Thyroid gland (tissue), 4 donors: ENCODE measurements around the gene STON1. TPM values are rescaled to one million over a fixed set of nuclear protein-coding genes. Genes with fewer than 3 reads are reported as not detected.

Experiments
- DNase-seq, 2 donors: peaks; one replicate each; pipeline ENCODE4 v3.0.0-alpha.2; 2019
- H3K27ac ChIP-seq, 3 donors: fragments of 200-600 bp; sonication (generic); 1 replicate in 2 of 3; 2 replicates in 1 of 3; pipeline ENCODE4 v1.5.1; 2016 to 2019; ENCODE audit warnings: mild to moderate bottlenecking in 1 of 3, moderate library complexity in 1 of 3
- H3K27me3 ChIP-seq: fragments of 200-600 bp; sonication (generic); one replicate; pipeline ENCODE4 v1.5.1; 2019
- H3K36me3 ChIP-seq, 2 donors: fragments of 200-600 bp; sonication (generic); one replicate each; pipeline ENCODE4 v1.5.1; 2016 to 2019
- H3K4me1 ChIP-seq, 2 donors: fragments of 200-600 bp; sonication (generic); one replicate each; pipeline ENCODE4 v1.5.1; 2017 to 2019
- H3K4me3 ChIP-seq, 3 donors: fragments of 200-600 bp; sonication (generic); replicated peaks in 1 of 3; 1 replicate in 2 of 3; 2 replicates in 1 of 3; pipeline ENCODE4 v1.5.1; 2016; ENCODE audit warnings: mild to moderate bottlenecking in 1 of 3
- H3K9me3 ChIP-seq: fragments of 200-600 bp; sonication (generic); one replicate; pipeline ENCODE4 v1.5.1; 2017
- POLR2A ChIP-seq, 2 donors: fragments of 450-650 bp; IDR thresholded peaks; one replicate each; pipeline ENCODE4 v1.6.1; 2017; ENCODE audit warnings: antibody characterized with exemption in 2 of 2, mild to moderate bottlenecking in 2 of 2, moderate library complexity in 1 of 2
- WGBS, 2 donors: methylation state at CpG; one replicate each; pipeline ENCODE4 v1.1.5; 2017; 5-methylcytosine and 5-hydroxymethylcytosine counted together
- intact Hi-C: fragments of 100-400 bp; cut with DNase I; formaldehyde crosslinking; loops from one replicate; pipeline ENCODE4 v1.15.1; 2023
- total RNA-seq, 4 donors: library from RNA; depleted of rRNA; stranded (reverse); fragments of >200 nt; gene quantifications; one replicate each; pipeline ENCODE4 v1.2.3, GENCODE V29; 2016
- TF ChIP-seq, protein P1 (sequence below), 6 experiments: fragments of 200-600 bp in 3 of 6; fragments of 450-650 bp in 3 of 6; sonication (generic) in 3 of 6; IDR thresholded peaks; one replicate each; pipeline ENCODE4 v1.5.1; 2016 to 2019; ENCODE audit warnings: antibody characterized with exemption in 6 of 6, mild to moderate bottlenecking in 2 of 6, inconsistent platforms in 1 of 6, moderate library complexity in 1 of 6

The STON1 gene
- total RNA-seq, 4 donors from 2014 or later, result 11.4 to 29.8 (median 15.3) TPM

DNA sequence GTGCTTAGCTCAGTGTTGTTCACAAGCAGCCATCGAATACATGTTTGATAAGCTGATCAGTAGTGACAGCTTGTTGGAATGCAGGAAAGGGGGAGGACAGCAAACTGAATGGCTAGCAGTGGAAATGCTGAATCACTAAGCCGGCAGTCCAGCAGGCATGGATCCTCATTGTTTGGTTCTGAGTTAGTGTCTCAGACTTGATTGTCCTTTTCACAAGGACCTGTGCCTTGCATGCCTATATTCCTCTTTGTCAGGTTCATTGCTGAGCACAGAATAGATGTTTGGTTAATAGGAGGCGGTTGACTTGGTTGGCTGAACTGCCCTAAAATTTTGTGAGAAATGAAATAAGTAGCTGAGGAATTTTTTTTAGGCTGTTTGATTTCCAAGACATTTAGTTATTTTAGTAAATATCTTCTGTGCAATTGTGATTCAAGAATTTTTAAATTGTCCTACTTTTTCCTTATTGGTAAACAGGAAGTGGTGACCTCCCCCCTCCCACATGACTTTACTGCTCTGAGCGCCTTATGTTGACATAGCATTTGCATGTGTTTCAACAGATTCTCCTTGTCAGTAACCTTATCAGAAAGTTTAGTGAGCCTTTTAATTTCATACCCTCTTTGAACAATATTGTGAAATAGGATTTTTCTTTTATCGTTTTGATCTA is 21.4 kb upstream of the STON1 start:
- TF ChIP-seq, protein P1, sequence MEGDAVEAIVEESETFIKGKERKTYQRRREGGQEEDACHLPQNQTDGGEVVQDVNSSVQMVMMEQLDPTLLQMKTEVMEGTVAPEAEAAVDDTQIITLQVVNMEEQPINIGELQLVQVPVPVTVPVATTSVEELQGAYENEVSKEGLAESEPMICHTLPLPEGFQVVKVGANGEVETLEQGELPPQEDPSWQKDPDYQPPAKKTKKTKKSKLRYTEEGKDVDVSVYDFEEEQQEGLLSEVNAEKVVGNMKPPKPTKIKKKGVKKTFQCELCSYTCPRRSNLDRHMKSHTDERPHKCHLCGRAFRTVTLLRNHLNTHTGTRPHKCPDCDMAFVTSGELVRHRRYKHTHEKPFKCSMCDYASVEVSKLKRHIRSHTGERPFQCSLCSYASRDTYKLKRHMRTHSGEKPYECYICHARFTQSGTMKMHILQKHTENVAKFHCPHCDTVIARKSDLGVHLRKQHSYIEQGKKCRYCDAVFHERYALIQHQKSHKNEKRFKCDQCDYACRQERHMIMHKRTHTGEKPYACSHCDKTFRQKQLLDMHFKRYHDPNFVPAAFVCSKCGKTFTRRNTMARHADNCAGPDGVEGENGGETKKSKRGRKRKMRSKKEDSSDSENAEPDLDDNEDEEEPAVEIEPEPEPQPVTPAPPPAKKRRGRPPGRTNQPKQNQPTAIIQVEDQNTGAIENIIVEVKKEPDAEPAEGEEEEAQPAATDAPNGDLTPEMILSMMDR (IDR thresholded peaks at IDR 0.05), result no peak
- TF ChIP-seq POLR2A (IDR thresholded peaks at IDR 0.05), result no peak
- Histone ChIP-seq H3K4me3 (no peak overlapping the region), H3K27ac (peak overlapping the region; percentile 27 to 74 (median 48)), H3K9me3 (no peaks in the 10 kb centered on the region), H3K27me3 (no peaks in the 10 kb centered on the region), H3K36me3 (peaks cover 5 to 20% of the 10 kb centered on the region in 2 donors), H3K4me1 (peaks cover 22 to 28% of the 10 kb centered on the region in 2 donors)
- peak in 1 of 2 donors; percentile 9 for DNase-seq
- WGBS, 2 donors, result 67 to 72% methylated on average over 5 of the region's 5 CpGs
- intact Hi-C loops, result no loop called here

DNA sequence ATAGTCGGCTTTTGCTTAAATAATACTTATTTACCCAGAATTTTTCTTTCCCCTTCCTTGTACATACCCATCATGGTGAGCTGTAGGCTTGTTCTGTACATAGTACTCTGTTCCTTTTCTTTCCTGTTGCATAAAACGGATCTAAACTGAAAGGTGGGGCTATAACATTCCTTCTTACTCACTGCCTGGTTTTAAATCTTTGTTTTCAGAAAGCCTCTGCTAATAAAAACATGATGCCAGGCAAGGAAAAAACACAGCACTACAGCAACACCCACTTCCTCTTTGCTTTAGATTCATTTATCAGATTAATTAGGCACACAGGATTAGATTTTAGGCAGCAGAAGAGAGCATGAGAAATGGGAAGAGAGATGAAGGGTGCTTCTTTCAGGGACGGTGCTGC is 19.6 kb upstream of the STON1 start:
- peaks cover 5 to 23% of the 10 kb centered on the region in 2 donors for H3K36me3 ChIP-seq
- no peak for DNase-seq
- intact Hi-C loops, result loop anchor here (10.0 kb wide), 1 partner anchor 74 kb away; no protein-coding TSS in a partner anchor
- H3K27ac ChIP-seq, result peak overlapping the region in 2 of 3 donors; percentile 48 to 74
- H3K27me3 ChIP-seq, result no peaks in the 10 kb centered on the region
- H3K4me3 ChIP-seq, result no peak overlapping the region
- no peak for TF ChIP-seq POLR2A (IDR thresholded peaks at IDR 0.05)
- TF ChIP-seq, protein P1 (IDR thresholded peaks at IDR 0.05), result no peak
- WGBS, 2 donors, result 35 to 54% methylated on average over 3 of the region's 3 CpGs
- peaks cover 26 to 36% of the 10 kb centered on the region in 2 donors for H3K4me1 ChIP-seq
- no peaks in the 10 kb centered on the region for H3K9me3 ChIP-seq

DNA sequence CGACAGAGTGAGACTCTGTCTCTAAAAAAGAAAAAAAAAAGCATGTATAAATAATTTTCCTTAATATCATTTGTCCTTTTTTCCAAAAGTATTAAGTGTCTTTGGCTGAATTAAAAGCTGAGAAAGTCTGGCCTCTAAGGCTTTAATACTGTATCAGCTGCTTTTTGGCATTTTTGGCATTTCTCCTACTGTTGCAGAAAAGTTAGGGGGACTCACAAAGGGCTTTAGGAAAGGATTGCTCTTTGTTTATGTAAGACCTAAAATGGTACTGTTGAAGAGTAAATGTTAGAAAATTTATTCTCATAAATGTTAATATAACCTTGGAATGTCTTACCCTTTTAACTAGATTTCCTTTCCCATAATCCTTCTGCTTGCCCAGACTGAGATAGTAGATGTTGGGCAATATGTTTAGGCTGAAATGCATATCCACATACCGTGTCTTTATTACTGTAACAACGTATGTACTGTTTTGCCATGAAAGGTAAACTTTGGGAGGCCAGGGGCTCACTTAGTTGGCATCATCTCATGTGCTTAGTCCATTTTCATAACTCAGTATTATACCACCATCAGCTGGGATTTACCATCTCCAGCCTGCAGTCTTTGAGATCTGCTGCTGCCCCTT is 18.0 kb upstream of the STON1 start:
- intact Hi-C loops, result loop anchor here (10.0 kb wide), 1 partner anchor 73 kb away; no protein-coding TSS in a partner anchor
- H3K27ac ChIP-seq, result peak overlapping the region in 1 of 3 donors; percentile 74

DNA sequence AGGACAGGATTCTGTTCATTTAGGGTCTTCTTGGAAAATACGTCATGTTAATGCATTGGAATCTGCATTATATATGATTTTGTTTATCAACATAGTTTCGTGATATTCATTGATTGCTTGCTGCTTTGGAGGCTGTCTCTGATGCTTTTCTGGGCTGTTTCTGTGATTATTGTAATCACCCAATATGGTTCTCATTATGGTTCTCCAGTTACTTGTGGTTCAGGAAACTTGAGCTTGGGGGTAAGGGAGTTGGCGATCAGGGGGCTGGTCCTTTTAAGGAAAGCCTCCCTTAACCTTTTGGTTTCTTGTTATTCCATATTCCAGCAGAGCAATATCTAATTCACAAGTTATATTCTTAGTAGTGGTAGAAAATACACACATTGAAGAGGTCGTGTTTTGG is 17.4 kb upstream of the STON1 start:
- H3K4me1 ChIP-seq, result peaks cover 30 to 45% of the 10 kb centered on the region in 2 donors
- no peak for TF ChIP-seq POLR2A (IDR thresholded peaks at IDR 0.05)
- TF ChIP-seq, protein P1 (IDR thresholded peaks at IDR 0.05), result no peak
- no peak for DNase-seq
- peaks cover 5 to 25% of the 10 kb centered on the region in 2 donors for H3K36me3 ChIP-seq
- H3K9me3 ChIP-seq, result no peaks in the 10 kb centered on the region
- H3K27ac ChIP-seq, result no peak overlapping the region
- no peaks in the 10 kb centered on the region for H3K27me3 ChIP-seq
- WGBS, 2 donors, result 87 to 97% methylated on average over 4 of the region's 4 CpGs
- no peak overlapping the region for H3K4me3 ChIP-seq
- intact Hi-C loops, result loop anchor here (10.0 kb wide), 1 partner anchor 72 kb away; no protein-coding TSS in a partner anchor

More for the DNA sequence above, 18.0 kb upstream of the STON1 start:
- H3K4me1 ChIP-seq, result peaks cover 30 to 45% of the 10 kb centered on the region in 2 donors
- no peak for DNase-seq
- H3K4me3 ChIP-seq, result no peak overlapping the region
- WGBS, 2 donors, result 94 to 95% methylated on average over 3 of the region's 3 CpGs
- H3K27me3 ChIP-seq, result no peaks in the 10 kb centered on the region
- no peak for TF ChIP-seq POLR2A (IDR thresholded peaks at IDR 0.05)
- TF ChIP-seq, protein P1 (IDR thresholded peaks at IDR 0.05), result no peak
- H3K36me3 ChIP-seq, result peaks cover 5 to 20% of the 10 kb centered on the region in 2 donors
- no peaks in the 10 kb centered on the region for H3K9me3 ChIP-seq
